GM10847 (cell line): ENCODE data around the gene SUMF1.

ENCODE experiments used
- POLR2A ChIP-seq: IDR thresholded peaks from 2 replicates; pipeline ENCODE4 v1.6.1; 2011; ENCODE audit not compliant: insufficient read length; ENCODE audit errors: extremely low read depth

The SUMF1 gene

DNA sequence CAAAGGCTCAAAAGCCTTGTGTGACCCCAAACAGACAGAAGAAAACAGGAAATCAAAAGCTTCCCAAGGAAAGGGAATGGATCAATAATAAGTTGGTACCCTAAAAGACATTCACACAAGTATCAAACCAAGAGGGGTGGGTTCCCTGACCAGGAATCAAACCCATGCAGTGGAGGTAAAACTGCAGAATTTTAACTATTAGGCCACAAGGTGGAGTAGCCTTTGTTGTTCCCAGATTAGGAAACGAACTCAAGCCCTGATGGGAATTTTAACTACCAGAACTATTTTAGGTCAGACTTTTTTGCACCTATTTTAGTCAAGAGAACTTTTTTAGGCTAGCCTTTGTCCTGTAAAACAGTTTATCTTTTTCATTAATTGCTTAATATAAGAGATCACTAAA is 132.5 kb downstream of the SUMF1 start:
- no peak for TF ChIP-seq POLR2A

DNA sequence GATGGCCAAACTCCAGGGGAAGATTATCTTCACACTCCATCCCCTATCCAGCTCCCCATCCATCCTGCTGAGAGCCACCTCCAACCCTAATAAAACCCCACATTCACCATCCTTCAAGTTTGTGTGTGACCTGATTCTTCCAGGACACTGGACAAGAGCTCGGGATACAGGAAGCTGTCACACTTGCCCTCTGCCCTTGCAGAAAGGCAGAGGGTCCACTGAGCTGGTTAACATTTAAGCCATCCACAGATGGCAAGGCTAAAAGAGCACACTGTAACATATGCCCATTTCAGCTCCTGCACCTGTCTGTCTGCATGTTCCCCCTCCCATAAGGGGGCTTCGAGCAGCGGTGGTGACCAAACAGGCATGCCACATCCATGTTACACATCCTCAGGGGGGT is 134.1 kb downstream of the SUMF1 start:
- TF ChIP-seq POLR2A, result no peak

DNA sequence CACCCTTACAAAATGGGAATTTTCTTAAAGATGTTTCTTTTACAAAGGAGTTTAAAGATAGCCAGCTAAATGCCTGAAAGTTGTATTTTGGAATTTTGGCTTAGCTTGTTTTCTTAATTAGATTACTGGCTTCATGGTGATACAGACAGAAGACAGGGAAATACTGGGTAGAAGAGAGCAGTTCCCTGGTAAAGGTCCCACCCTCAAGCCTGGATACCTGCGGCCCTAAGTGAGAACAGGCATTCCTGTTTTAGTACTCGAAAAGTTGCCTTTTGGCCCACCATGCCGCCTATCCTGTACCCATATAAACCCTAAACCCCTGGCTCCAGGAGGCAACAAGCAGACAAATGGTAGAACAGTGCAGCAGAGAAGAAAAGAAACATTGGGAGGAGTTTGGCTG is 134.5 kb downstream of the SUMF1 start:
- no peak for TF ChIP-seq POLR2A

DNA sequence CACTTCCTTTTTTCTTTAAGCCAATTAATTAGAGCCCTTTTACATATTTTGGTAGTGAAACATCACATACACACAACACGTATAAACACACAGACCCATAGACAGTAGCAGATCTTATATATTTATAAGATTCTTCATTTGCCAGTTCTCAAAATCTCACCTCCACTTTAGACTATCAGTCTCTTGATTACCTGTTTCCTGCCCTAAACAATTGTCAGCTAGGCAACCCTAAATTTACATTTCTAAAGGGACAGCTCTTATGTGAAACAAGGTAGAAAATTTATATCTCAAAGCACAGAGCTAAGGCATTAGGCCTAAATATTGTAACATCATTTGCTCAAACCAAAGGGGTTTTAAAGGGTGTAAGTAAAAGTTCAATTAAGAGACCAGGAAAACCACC is 135.0 kb downstream of the SUMF1 start:
- no peak for TF ChIP-seq POLR2A

DNA sequence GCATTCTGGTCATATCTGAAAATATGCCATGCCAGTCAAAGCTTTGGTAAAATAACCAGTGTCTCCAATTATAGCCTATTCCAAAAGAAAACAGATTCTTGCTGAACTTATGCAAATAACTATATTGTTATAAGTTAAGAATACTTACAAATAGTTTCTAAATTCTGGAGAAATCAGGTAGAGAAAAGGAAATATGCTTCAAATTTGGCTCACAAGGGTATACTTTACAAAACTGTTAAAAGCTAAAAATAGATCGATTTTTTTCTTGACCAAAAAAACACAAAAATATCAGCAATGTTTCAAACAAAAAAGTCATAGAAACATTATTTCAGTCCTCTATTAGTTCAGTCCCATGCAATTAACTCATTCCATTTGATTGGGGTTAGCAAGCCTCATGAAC is 140.2 kb downstream of the SUMF1 start:
- TF ChIP-seq POLR2A, result no peak

DNA sequence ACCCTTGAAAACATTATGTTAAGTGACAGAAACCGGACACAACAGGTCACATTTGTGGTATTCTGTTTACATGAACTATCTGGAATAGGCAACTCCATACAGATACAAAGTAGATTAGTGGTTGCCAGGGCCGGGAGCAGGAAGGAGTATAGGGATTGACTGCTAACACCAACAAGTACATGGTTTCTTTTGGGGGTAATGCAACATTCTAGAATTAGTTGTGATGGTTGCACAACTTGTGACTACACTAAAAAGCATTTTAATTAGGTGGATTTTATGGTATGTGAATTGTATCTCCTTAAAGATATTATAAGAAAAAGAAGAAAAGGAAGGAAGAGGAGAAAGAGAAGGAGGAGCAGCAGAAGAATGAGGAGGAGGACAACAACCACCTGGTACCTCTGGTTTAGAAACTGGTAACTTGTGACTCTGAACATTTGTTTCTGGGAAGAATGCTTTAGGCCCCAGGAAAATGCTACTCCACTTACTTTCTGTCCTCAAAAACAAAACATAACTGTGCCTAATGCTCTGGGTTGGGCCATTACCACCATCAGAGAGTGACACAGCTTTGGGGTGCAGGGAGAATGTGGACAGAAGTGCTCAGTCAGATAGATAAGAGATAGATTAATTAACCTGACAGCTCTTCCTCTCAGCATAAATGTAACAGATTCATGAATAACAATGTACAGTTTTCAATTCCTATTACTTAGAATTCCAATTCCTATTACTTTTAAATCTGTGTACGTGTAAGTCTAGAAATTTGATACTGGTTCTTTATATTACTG is 143.6 kb downstream of the SUMF1 start:
- no peak for TF ChIP-seq POLR2A

DNA sequence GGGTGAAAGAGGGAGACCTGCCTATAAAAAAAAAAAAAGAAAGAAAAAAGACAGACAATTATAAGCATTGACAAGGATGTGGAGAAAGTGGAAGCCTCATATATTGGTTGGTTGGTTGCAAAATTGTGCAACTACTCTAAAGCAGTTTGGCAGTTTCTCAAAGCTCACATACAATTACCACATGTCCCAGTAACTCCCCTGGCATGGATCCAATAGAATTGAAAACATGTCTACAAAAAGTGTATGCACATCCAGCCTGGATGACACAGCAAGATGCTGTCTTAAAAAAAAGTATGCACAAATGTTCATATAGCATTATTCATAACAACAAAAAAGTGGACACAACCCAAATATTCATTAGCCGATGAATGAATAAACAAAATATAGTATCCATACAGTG is 144.4 kb downstream of the SUMF1 start:
- TF ChIP-seq POLR2A, result no peak

DNA sequence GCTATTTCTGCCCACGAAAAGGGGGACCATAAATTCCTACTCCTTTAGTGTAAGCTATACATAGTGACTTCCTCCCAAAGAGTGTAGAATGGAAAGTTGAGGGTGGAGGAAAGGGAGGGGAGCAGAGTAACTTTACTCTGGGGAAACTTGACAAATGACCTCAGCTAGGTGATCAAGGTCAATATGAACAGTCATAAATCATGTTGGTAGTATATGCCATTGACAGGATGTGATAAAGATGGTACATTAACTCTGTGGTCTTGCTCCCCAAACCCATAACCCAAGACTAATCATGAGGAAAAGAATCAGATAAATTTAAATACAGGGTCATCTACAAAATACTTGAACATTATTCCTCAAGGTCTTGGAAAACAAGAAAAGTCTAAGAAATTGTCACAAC is 145.3 kb downstream of the SUMF1 start:
- TF ChIP-seq POLR2A, result no peak

DNA sequence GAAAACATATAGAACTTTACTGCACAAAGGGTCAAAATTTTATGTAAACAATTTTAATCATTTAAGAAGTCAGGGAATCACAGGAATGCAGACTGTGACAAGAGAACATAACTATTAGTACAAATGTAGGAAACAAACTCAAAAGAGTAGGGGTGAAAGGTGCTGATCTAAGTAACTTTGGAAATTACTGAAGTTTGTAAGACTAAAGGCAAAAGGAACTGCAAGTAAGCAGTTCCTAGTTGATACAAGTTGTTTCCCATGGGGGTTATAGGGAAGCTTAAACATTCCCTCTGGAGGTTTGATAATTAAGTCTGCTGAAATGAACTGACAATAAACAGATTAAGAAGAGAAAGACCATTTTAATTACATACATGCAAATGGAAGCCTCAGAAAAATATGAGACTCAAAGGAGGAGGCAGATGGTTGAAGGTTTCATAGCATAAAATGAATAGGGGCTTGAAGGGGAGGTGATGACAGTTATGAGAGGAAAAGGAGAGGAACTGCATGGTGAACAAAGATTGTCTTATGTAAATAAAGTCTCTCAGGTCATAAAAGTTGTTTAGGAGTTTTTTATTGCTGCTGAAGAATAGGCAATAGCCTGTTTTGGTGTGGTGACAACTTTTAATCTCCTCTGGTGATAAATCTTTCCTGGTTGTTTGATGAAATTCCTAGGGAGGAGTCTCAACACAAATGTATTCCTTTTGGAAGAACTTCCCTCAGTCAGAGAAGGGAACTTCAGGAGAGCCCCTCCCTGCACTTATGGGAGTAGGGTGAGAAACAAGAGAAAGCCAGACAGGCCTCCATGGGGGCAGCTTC is 146.8 kb downstream of the SUMF1 start:
- no peak for TF ChIP-seq POLR2A

DNA sequence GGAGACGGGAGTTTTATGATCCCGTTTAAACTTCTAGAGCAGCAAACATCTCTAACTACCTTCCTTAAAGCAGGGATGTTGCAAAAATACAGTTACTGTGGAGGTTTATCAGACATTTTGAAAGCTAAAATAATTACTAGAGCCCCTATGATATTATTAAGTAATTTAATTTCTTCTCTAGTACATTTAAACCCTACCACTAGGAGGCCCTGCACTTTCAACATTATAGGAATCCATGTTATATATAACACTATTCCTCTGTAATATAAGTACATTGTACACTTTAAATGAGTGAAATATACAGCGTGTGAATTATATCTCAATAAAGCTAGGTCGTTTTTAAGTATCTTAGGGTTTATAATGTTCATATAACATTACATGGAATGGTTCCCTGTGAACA is 152.4 kb downstream of the SUMF1 start:
- TF ChIP-seq POLR2A, result no peak

DNA sequence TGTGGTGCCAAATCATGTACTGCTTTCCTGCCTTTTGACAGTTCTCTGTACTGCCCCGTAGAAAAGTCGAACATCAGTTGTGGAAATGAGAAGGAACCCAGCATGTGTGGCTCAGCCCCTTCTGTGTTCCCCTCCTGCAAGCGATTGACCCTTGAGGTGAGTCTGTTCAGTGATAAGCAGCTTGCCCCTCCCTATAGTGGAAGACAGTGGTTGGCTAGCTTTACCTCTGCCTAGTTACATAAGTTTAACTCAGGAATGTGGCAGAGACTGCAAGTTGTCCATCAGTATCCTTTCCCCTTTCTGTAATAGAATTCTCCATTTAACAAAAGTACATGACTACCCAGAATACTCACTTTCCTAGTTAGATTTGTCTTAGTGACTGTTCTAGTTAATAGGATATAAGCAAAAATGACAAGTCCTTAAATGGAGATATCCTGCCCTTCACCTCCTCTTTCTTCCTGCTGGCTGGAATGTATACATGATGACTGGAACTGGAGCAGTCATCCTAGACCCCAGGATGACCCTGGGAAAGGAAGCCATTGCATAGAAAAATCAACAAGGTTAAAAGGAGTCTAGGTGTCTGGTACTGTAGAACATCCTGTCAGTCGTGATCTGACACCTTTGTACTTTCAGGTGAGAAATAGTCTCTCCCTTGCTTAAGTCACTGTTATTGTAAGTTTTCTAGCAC is 153.3 kb downstream of the SUMF1 start:
- TF ChIP-seq POLR2A, result no peak

DNA sequence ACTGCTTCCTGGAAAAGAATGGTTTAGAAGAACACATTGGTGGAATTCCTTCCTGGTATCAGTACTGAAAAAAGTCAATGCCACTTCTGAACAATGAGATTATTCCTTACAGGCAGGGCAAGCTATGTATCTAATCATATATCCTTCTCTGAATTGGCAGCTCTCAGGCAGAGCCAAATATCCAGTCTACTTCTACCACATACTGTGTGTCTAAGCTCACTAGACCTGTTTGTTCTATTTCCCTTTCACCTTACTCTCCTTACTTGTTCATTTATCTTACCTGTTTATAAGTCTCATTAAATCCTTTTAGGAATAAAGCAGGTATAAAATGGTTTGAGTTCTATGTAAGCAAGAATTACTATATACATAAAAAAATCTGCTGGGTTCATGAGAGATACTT is 155.6 kb downstream of the SUMF1 start:
- no peak for TF ChIP-seq POLR2A
